ENCODE measurements around the gene APOA4. TPM values are rescaled to one million over a fixed set of nuclear protein-coding genes. Genes with fewer than 3 reads are reported as not detected.
A peak's percentile ranks its signal among the peaks of the same experiment; 100 is the strongest.

APOA4 gene
- total and polyA plus RNA-seq, 4 donors, result 0.89 to 382 (median 131) TPM

DNA sequence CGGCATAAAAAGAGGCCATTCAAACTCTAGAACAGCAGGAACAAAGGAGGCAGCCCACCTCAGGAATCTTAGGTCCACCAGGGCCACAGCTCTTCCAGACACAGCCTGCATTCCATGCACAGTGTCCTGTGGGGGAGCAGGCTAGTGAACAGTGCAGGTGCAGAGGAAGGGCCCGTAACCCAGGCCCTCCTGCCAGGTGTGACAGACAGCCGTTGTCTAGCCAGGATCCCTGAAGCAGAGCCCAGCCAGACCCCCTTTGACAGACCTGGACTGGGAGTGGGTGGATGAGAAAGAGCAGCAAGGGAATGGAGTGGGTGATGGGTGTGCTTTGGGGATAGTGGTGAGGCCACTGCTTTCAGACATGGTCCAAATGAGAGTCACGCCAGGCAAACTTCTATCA is 34.1 kb downstream of the APOA4 start:
- H3K36me3 ChIP-seq (ENCODE audit: control insufficient read depth in 4 of 4, insufficient read depth in 3 of 4, low read depth in 1 of 4, low read length in 3 of 4), result peaks cover 9 to 24% (median 19%) of the 10 kb centered on the region in 4 donors
- H3K9me3 ChIP-seq (ENCODE audit: control insufficient read depth in 4 of 4, low read length in 3 of 4), result no peaks in the 10 kb centered on the region
- TF ChIP-seq GABPA (IDR thresholded peaks at IDR 0.05 in 1 of 2, conservative IDR thresholded peaks at IDR 0.05 in 1 of 2), result no peak
- 50% methylated on average over 4 of the region's 4 CpGs for WGBS
- no peak overlapping the region for H3K9ac ChIP-seq (ENCODE audit: low read depth in 1 of 2, low read length in 2 of 2)
- H3K4me3 ChIP-seq (ENCODE audit: low read depth in 1 of 3, low read length in 3 of 3), result peak overlapping the region; percentile 42 to 78 (median 68)
- peaks cover 0 to 64% (median 54%) of the 10 kb centered on the region in 4 donors for H3K4me1 ChIP-seq (ENCODE audit: control insufficient read depth in 4 of 4, insufficient read depth in 4 of 4, low read length in 3 of 4)
- H3K27ac ChIP-seq (ENCODE audit: low read depth in 1 of 2, low read length in 2 of 2), result peak overlapping the region in 1 of 2 donors; percentile 79
- no peaks in the 10 kb centered on the region for H3K27me3 ChIP-seq (ENCODE audit: control insufficient read depth in 4 of 4, insufficient read depth in 4 of 4, low read length in 3 of 4)
- DNase-seq (ENCODE audit: low spot score), result no peak

DNA sequence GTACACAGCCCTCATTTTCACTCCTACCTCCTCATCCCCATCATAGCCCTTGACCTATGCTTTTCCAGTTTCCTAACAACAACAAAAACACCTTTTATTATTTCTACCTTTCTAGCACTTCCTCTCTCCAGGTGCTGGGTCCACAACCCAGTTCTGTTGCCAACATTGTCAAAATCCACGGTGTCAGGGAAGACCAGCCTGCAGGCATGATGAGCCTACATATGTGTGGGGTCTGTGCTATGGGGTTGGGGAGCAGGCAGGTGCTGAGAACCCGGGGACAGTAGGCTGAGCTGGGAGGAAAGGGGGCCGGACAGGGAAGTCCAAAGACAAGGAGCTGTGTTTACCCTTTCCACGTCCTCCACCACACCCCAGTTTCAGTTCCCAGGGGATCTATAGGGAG is 34.6 kb downstream of the APOA4 start:
- Histone ChIP-seq H3K4me1 (ENCODE audit: control insufficient read depth in 4 of 4, insufficient read depth in 4 of 4, low read length in 3 of 4) (peaks cover 0 to 62% (median 53%) of the 10 kb centered on the region in 4 donors), H3K36me3 (ENCODE audit: control insufficient read depth in 4 of 4, insufficient read depth in 3 of 4, low read depth in 1 of 4, low read length in 3 of 4) (peaks cover 9 to 26% (median 22%) of the 10 kb centered on the region in 4 donors), H3K9me3 (ENCODE audit: control insufficient read depth in 4 of 4, low read length in 3 of 4) (no peaks in the 10 kb centered on the region), H3K27me3 (ENCODE audit: control insufficient read depth in 4 of 4, insufficient read depth in 4 of 4, low read length in 3 of 4) (no peaks in the 10 kb centered on the region), H3K4me3 (ENCODE audit: low read depth in 1 of 3, low read length in 3 of 3) (peak overlapping the region; percentile 42 to 78 (median 68)), H3K27ac (ENCODE audit: low read depth in 1 of 2, low read length in 2 of 2) (peak overlapping the region; percentile 65 to 79), H3K9ac (ENCODE audit: low read depth in 1 of 2, low read length in 2 of 2) (peak overlapping the region; percentile 22 to 84)
- 24% methylated on average over 4 of the region's 4 CpGs for WGBS
- TF ChIP-seq RAD21 (IDR thresholded peaks at IDR 0.05), result no peak
- TF ChIP-seq HNF4G (IDR thresholded peaks at IDR 0.05), result no peak
- TF ChIP-seq, protein P1, sequence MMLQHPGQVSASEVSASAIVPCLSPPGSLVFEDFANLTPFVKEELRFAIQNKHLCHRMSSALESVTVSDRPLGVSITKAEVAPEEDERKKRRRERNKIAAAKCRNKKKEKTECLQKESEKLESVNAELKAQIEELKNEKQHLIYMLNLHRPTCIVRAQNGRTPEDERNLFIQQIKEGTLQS (IDR thresholded peaks at IDR 0.05), result no peak
- TF ChIP-seq EGR1 (IDR thresholded peaks at IDR 0.05; ENCODE audit: low read depth in 2 of 2), result no peak
- TF ChIP-seq, protein P2, sequence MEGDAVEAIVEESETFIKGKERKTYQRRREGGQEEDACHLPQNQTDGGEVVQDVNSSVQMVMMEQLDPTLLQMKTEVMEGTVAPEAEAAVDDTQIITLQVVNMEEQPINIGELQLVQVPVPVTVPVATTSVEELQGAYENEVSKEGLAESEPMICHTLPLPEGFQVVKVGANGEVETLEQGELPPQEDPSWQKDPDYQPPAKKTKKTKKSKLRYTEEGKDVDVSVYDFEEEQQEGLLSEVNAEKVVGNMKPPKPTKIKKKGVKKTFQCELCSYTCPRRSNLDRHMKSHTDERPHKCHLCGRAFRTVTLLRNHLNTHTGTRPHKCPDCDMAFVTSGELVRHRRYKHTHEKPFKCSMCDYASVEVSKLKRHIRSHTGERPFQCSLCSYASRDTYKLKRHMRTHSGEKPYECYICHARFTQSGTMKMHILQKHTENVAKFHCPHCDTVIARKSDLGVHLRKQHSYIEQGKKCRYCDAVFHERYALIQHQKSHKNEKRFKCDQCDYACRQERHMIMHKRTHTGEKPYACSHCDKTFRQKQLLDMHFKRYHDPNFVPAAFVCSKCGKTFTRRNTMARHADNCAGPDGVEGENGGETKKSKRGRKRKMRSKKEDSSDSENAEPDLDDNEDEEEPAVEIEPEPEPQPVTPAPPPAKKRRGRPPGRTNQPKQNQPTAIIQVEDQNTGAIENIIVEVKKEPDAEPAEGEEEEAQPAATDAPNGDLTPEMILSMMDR (IDR thresholded peaks at IDR 0.05; ENCODE audit: low read depth, low read length, missing input control), result no peak
- TF ChIP-seq, protein P3, sequence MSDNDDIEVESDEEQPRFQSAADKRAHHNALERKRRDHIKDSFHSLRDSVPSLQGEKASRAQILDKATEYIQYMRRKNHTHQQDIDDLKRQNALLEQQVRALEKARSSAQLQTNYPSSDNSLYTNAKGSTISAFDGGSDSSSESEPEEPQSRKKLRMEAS (IDR thresholded peaks at IDR 0.05), result no peak
- TF ChIP-seq RXRA (IDR thresholded peaks at IDR 0.05), result no peak
- TF ChIP-seq SP1 (IDR thresholded peaks at IDR 0.05), result no peak
- TF ChIP-seq, protein P4, sequence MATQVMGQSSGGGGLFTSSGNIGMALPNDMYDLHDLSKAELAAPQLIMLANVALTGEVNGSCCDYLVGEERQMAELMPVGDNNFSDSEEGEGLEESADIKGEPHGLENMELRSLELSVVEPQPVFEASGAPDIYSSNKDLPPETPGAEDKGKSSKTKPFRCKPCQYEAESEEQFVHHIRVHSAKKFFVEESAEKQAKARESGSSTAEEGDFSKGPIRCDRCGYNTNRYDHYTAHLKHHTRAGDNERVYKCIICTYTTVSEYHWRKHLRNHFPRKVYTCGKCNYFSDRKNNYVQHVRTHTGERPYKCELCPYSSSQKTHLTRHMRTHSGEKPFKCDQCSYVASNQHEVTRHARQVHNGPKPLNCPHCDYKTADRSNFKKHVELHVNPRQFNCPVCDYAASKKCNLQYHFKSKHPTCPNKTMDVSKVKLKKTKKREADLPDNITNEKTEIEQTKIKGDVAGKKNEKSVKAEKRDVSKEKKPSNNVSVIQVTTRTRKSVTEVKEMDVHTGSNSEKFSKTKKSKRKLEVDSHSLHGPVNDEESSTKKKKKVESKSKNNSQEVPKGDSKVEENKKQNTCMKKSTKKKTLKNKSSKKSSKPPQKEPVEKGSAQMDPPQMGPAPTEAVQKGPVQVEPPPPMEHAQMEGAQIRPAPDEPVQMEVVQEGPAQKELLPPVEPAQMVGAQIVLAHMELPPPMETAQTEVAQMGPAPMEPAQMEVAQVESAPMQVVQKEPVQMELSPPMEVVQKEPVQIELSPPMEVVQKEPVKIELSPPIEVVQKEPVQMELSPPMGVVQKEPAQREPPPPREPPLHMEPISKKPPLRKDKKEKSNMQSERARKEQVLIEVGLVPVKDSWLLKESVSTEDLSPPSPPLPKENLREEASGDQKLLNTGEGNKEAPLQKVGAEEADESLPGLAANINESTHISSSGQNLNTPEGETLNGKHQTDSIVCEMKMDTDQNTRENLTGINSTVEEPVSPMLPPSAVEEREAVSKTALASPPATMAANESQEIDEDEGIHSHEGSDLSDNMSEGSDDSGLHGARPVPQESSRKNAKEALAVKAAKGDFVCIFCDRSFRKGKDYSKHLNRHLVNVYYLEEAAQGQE (IDR thresholded peaks at IDR 0.05), result no peak
- no peak for TF ChIP-seq FOXA2 (IDR thresholded peaks at IDR 0.05)
- TF ChIP-seq ZBTB33 (IDR thresholded peaks at IDR 0.05), result no peak
- TF ChIP-seq GABPA (IDR thresholded peaks at IDR 0.05 in 1 of 2, conservative IDR thresholded peaks at IDR 0.05 in 1 of 2), result no peak
- no peak for TF ChIP-seq HNF4A (conservative IDR thresholded peaks at IDR 0.05)
- no peak for DNase-seq (ENCODE audit: low spot score)
